ENCODE data around the gene SLFN12.
"Not testable (repeated sequence)": the region's sequence is repeated elsewhere in the genome, so short reads cannot be mapped to it uniquely, and the experiment has no call there.

DNA sequence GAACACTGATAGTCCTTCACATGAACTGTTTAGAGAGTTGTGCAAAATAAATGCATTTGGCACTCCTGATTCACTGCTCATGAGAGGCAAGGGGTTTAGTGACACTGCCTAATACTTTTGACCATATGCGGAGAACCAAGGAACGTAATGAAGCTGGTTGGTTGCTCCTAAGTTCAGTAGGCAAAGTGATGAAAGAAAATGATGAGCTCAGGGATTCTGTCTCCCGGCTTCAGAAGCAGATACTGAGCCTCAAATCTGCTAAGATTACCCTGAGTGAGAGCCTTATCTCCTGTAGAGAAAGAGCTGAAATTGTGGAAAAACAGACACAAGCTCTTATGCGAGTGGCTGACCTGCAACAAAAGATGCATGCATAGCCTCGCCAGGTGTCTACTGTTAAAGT lies 21.7 kb upstream of the SLFN12 start:
- TF ChIP-seq, protein P1, sequence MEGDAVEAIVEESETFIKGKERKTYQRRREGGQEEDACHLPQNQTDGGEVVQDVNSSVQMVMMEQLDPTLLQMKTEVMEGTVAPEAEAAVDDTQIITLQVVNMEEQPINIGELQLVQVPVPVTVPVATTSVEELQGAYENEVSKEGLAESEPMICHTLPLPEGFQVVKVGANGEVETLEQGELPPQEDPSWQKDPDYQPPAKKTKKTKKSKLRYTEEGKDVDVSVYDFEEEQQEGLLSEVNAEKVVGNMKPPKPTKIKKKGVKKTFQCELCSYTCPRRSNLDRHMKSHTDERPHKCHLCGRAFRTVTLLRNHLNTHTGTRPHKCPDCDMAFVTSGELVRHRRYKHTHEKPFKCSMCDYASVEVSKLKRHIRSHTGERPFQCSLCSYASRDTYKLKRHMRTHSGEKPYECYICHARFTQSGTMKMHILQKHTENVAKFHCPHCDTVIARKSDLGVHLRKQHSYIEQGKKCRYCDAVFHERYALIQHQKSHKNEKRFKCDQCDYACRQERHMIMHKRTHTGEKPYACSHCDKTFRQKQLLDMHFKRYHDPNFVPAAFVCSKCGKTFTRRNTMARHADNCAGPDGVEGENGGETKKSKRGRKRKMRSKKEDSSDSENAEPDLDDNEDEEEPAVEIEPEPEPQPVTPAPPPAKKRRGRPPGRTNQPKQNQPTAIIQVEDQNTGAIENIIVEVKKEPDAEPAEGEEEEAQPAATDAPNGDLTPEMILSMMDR (IDR thresholded peaks at IDR 0.05) = not testable (repeated sequence)
- TF ChIP-seq POLR2A (IDR thresholded peaks at IDR 0.05) = not testable (repeated sequence)
